Cerebellar nuclear complex (tissue), 1 donor: Measurements from ENCODE around the gene NR5A1.

Source experiments
- DNase-seq, 2 experiments: peaks; one replicate each; lab custom pipeline; 2025; lab: John Stamatoyannopoulos, UW

The NR5A1 gene

DNA sequence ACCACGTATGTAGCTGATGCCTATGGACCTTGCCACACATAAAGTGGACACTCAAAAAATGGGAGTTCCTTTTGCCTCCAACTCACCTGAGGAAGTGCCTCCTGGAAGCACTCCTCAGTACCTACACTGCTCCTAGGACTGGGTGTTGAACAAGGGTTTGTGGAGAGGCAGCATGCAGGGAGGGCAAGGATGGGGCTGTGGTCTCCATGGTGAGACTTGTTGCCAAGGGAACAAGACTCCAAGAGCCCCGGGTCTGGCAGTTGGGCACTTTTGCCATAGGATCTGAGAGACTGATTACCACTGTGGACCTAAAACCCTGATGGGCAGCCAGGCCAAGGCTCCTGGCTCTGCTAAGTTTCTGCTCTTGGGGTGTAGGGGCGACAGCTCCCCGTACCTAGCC lies 6.9 kb upstream of the NR5A1 start:
- no peak for DNase-seq

DNA sequence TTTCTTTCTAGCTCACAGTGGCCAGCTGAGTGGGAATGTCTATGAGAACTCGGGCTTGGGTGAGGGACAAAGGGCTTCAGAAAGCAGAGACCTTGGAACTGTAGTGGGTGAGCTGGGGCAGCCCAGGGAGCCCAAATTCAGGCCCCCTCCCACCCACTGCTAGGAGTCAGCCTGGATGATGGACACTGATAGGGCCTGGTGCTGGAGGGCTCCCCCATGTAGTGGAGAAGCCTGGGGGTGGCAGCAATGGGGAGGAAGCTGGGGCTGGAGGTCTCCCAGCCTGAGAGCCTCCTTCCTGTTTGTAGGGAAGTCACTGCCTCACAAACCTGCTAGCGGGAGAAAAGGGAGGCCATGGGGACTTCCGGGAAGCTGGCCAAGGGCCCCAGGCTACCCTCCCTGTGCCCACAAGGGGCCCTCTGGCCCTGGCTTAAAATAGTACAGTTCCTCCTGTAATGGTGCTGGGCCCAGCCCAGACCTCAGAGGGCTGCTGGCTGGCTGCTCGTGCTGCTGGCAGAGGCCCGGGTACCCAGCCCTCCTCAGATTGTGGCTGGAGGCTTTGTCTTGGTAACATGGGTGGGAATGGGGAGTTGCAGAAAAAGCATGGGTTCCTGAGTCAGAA lies 6.3 kb upstream of the NR5A1 start:
- DNase-seq, result no peak

DNA sequence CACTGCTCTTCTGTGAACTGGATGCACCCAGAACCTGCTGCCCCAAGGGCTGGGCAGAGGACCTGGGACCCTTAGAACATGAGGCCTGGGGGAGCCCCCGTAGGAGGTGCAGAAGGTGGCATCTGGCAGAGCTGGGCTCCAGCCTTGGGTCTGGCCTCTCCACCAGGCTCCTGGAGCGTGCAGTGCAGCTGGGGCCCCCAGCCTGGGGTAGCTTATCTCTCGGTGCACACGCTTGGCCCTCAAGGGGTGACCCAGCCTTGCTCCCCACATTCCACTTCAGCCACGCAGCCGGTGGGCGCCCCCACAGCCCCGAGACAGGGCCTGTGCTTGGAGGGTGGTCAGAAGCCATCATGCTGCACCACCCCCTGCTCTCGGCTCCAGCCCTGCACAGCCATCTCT lies 5.6 kb upstream of the NR5A1 start:
- DNase-seq, result no peak

DNA sequence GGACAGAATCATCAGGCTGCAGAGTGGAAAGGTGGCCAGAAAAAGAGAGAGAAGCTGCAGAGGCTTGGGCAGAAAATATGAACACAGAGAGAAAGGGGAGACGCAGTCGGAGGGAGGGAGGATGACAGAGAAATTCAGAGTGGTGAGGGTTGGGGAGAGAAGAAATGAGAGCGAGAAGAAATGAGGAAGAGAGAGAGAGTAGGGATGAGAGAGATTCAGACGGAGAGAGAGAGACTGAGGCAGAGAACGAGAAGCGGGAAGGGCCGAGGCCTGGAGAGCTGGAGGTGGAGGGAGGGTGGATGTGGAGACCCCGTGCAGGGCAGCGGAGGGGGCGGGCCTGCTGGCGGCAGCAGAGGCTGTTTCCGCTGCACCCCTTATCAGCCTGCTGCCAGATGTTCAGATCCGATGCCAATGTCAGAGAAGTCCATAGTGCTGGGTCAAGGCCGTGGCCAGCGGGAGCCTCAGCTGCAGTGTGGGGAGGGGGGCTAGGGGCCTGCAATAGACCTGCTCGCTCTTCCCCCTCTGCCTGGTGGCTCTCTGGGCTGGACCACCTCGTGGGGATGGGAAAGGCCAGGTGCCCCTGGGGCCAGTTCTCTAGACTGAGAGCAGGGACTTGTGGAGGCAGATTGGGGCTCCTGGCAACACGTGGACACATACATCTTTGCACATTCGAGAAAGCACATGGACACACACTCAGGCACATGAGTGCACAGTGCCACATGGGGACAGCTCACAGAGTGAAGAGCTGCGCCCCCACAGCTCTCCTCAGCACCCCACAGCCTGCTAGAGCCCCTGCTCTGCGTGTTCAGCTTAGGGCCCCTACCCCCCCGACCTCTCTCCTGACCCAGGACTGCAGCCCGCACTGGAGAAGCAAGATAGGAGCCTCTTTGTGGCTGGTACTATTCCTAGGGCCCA lies 4.9 kb upstream of the NR5A1 start:
- no peak for DNase-seq

DNA sequence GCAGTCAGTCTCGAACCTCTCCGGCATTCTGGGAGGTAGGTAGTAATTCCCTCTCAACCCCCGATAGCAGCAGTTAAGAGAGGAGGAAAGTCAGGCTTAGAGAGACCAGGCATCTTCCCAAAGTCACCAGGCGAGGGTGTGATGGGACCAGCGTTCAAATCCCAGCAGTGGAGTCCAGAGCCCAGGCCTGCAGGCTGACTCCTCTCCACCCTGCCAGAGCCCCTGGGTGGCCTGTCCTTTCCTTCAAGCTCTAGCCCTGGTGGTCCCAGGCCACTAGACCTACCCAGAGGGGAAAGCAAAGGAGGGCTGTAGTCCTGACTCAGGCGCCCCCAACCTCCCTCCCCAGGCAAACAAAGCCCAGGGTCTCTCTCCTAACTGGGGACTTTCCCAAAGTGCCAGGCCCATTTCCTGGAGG lies 4.2 kb upstream of the NR5A1 start:
- DNase-seq, result no peak

DNA sequence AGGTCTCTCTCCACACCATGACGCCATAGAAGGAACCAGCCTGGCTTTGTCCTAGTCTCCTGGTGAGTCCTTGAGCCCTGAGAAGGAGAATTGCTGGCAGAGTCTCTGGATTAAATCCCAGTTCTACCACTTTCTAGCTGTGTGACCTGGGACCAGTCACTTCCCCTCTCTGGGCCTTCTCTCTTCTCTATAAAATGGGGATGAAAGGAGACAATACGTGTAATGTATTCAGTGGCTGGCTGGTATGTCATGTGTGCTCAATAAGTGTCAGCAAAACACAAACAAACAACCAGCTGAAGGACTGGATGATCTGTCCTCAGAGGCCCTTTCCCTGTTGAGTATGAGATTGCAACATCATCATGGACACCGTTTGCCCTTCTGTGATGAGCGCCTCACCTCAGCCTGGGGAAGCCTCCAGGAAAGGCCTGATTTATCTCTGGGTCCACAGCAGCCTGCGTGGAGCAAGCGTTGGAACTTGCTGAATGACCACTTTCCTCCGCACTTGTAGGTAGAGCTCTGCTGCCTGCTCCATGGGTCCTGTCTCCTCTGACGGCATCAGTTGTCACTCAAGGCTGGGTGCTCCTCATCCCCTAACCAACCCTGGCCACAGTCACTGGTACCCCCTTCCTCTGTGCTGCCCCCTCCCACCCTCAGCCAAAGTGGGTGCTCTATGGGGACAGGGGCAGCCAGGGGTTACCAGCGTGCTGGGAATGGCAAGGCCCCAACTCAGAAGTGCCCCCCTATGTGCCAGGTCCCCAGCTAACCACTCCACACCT lies 3.6 kb upstream of the NR5A1 start:
- DNase-seq, result no peak

DNA sequence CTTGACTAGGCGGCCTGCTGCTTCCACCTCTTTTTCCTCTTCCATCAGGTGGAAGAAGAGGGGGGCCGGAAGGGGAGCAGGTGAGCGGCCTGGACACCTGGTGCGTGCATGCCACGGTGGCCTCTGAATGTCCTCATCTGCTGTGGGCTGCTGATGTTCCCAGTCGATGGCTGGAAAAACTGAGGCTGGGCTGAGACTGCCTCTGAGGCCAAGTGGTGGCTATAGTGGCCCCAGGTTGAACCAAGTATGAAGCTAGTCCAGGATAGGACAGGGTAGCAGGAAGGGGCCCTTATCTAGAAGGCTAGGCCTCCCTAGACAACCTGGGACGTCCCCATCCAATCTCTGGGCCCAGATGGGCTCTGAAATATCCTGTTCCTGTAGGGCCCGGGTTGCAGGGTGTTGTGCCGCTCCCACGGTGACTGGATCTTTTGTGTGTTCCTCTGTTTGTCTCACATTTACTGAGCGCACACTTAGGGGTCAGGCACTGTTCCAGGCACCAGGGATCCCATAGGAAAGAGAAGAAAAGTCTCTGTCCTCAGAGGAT lies 753 bp upstream of the NR5A1 start:
- DNase-seq, result no peak

DNA sequence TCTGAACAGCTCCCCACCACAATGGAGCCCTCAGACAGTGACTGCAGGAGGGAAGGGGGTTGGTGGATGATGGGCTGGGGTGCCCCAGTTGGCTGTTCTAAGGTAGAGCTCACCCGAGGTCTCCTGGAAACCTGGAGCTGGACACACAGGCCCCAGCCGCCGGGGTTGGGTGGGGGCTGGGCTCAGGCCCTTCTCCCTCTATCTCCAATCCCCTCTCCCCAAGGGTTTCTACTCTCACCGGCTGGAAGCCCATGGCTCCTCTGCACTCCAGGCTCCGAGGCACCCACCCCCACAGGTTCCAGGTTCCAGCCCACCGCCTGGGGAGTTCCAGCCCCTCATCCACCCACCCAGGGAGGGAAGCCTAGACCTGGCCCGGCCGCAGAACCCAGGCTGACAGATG lies 766 bp downstream of the NR5A1 start:
- DNase-seq, result no peak

DNA sequence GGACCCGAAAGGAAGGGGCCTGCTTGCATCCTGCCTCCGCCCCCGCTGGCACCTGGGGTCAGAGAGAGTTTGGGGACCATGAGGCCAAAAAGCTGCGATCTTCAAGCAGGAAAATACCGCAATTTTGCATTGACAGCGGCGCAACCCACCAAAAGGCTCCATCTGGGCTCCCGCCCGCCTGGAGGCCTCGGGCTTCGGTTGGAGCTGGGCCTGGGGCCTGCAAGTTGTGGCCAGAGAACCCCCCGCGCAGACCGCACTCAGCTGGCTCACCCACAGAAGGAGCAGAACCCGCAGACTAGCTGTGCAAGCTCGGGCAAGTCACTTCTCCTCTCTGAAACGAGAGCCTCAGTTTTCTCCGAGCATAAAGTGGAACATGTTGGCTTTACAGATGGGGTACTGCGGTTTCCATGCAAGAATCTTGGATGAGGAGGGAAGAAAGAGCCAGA lies 1.3 kb downstream of the NR5A1 start:
- no peak for DNase-seq

DNA sequence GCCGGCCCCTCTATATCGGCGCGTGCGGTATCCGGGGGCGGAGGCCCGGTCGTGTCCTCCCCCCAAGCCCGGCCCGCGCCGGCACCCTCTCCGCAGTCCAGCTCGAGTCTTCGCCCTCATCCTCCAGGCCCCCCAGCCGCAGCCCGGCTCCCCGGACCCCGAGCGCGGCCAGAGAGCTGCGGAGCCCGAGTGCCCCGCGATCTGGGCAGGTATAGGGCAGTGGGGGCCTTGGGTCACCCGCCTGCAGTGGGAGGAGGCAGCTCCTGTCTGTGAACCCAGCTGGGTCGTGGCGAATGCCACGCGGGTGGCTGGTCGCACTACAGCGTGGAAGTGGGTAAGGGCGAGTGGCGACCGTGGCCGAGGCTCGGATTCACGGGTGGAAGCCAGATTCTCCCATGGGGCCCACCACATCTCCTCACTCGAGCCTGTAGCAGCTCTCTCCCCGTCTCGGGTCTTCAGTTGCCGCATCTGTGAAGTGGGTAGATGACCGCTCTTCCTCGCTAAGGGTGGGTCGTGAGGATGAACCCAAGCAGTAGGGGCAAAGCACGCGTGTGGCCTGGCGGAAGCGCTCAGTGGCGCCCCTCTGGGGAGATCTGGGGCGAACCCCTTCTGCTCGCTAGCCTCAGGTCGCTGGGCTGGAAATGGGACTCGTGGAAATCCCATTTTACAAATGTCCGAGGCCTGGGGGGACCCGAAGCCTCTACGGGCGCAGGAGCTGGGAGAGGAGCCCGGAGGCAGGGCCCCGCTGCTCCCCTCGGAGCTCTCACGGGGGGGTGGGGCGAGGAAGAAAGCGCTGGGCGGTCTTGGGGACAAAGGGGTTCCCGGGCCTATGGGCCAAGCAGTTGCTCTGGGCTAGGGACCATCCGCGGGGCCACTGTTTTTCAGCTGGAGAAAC lies 1.9 kb downstream of the NR5A1 start:
- DNase-seq, result no peak

DNA sequence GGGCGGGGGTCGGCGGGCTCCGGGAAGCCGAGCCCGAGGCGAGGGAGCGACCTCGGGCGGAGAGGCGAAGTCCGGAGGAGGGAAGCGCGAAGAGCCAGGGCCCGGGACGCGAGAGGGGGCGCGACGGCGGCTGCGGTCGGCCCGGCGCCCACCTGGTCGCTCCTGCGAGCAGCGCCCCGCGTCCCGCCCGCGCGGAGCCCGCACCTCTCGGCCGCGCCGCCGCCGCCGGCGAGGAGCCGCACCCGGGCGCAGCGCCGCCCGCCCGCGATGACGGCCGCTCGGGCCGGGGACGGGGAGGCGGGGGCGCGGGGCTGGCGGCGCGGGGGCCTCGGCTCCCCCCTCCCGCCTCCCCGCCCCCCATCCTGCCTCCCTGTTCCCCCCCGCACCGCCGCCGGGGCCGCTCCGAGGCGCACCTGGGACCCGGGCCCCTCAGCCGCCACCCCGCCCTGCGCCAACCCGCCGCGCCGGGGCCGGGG lies 2.6 kb downstream of the NR5A1 start:
- no peak for DNase-seq

DNA sequence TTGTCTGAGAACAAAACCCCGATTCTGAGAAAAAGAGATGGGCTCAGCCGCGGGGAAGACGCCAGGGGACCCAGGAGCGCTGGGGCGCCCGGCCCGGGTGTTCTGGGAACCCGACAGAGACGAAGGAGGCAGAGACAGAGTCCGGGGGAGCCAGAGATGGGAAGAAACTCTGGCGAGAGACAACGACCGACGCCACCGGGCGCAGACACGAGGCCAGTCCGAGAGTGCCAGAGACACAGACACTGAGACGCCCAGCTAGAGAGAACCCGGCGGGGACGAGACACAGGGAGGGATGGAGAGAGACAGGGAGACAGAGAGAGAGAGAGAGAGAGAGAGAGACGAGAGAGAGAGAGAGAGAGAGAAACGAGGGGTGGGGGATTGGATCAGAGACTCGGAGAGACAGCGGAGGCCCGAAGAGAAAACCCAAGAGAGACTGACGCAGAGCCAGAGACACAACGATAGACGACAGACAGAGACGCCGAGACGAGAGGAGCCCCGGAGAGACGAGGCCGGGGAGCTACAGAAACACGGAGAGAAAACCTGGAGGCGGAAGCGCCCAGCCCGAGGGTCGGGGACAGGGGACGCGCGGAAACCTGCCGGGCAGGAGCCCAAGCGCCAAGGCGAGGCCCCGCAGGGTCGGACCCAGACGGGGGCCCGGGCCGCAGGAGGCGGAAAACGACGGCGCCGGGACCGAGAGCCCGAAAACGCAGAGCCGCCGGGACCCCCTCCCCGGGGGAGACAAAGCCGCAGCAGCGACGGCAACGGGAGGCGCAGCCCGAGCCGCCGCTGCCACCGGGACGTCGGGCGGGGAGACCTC lies 3.3 kb downstream of the NR5A1 start:
- no peak for DNase-seq

DNA sequence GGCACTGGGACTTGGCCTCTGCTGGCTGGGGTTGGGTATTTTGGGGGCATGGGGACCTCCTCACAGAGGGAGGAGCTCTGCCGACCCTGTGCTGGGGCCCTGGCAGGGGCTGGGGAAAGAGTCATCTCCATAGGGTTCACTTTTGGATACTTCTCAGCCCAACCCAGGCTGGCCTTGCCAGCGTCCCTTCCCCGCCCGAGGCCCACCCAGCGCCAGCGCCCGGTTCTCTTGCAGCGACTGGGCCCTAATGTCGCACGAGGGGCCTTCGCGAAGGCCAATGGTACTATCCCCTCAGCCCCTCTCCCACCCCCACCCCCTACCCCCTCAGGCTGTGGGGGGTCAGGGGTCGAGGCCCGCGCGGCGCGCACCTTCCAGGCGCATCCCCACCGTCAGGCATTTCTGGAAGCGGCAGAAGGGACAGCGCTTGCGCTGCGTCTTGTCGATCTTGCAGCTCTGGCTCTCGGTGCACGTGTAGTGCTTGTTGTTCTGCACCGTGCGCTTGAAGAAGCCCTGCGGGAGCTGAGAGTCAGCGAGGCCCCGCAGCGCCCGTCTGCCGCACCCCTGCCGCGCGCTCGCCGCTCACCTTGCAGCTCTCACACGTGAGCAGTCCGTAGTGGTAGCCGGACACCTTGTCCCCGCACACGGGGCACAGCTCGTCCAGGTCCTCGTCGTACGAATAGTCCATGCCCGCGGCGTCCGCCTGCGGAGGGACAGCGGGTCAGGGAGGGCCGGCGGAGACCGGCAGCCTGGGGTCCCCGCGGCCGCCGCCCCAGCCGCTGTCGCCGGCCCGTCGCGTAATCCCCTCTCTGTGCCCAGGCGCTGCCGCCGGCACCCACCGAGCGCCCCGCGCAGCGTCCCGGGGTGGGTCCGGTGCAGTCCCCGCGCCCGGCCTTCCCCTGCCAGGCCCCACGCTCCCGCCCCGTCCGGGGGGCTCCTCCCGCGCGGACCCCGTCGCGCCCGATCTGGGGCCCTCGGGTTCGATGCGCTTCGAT lies 4.2 kb downstream of the NR5A1 start:
- no peak for DNase-seq

DNA sequence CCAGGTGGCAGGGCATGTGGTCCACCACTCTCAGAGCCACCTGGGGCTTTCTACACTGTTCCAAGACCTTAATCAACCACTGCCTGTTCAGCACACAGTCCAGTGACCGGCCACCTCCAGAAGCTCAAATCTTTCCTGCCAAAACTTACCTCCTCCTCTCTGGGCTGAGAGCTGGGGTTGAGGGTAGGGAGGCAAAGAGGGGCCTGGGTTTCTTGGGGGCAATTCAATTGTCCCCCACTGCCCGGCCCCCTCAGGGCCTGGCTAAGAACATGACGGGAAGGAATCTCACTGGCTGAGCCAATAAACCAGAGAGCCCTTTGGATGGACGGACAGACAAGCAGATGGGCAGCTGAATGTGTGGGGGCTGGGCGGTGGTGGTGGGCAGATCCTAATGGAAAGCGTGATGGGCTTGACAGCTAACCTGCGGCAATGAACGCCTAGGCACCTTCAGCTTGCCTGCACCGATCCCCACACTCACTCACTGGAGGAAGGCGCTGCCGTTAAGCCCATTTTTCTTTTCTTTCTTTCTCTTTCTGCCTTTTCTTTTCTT lies 5.4 kb downstream of the NR5A1 start:
- no peak for DNase-seq

DNA sequence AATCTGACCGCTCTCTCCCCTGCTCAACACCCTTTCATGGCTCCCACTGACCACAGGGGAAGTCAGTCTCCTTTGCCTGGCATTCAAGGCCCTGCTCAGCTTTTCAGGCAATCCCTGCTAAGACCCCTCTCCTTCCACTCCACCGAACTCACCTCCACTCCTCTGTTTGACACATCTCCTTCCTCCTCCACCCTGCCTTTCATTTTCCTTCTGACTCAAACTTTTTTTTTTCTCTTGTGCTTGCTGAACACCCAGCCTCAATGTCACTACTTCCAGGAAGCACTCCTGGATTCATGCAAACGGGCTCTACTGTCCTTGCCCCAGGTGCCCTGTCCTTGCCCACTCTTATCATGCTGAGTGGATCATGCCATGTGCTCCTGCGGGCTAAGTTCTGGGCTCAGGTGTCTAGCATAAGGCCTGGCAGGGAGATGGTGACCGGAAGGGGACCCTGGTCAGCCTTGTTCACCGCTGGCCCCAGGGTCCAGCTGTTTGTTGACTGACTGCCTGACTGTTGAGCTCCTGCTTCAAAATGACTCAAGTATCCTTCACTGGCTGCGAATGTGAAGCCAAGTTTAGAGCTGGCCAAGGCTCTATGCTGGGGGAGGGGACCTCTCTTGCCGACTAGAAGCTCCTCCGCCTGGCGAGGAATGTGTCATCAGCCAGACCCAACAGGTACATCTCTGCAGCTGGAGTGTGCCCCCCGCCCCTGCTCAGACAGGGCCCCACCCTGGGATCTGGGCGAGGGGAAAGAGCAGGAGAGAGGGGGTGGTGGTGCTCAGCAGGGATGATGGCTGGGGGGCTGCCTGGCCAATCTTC lies 6.2 kb downstream of the NR5A1 start:
- no peak for DNase-seq

DNA sequence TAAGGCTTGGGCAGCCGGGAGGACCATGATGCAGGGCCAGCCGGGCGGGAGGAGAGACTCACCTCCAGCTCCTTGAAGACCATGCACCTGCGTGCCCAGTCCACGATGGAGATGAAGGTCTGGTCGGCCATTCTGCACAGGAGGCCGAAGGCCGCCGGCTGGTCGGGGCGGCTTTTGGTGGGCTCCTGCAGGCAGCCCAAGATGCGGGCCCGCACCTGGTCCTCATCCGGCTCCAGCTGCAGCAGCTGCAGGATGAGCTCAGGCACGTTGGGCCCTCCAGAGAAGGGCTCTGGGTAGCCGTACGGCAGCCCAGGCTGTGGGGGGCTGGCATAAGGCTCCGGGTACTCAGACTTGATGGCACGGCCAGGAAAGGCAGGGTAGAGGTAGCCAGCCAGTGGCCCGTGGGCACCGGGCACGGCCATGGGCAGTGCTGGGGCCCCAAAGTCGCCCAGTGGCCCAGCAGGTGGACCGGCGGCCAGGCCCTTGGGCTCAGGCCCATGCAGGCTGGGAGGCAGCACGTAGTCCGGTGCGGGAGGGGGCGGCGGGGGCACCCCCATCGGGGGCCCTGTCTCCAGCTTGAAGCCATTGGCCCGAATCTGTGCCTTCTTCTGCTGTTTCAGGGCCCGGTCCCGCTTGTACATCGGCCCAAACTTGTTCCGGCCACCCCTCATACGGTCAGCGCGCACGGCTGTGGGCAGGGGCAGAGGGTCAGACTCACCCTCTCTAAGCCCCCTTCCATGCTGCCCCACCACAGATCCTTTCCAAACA lies 7.0 kb downstream of the NR5A1 start:
- no peak for DNase-seq

DNA sequence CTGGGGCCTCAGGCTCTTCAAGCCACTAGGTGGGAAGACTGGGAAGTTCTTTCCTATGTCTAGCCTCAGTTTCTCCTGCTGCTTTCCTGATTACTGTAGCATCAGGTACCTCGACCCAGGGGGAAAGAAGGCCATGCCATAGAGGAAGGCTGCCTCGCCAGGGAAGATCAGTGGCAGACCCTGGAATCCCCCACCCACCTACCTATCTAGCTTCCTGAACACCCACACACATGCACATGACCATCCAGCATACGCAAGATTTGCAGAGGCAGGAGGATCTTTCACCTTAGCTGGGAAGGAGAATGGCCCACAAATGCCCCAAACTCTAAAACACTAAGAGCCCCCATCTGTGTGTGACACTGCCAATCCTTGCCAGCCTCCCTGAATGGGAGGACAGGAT lies 8.0 kb downstream of the NR5A1 start:
- DNase-seq, result no peak
